Esophagus squamous epithelium (tissue), 4 donors: ENCODE measurements around the gene ZDHHC3.

Source experiments
- CTCF ChIP-seq, 6 experiments: fragments of 450-650 bp in 4 of 6; fragments of 200-600 bp in 2 of 6; sonication (generic) in 2 of 6; IDR thresholded peaks; one replicate each; pipeline ENCODE4 v1.5.1; 2016 to 2019; ENCODE audit warnings: antibody characterized with exemption in 6 of 6, mild to moderate bottlenecking in 4 of 6, moderate library complexity in 4 of 6
- POLR2A ChIP-seq, 4 donors: fragments of 450-650 bp; IDR thresholded peaks; one replicate each; pipeline ENCODE4 v1.6.1; 2017; ENCODE audit warnings: antibody characterized with exemption in 4 of 4, mild to moderate bottlenecking in 4 of 4, moderate library complexity in 3 of 4

DNA sequence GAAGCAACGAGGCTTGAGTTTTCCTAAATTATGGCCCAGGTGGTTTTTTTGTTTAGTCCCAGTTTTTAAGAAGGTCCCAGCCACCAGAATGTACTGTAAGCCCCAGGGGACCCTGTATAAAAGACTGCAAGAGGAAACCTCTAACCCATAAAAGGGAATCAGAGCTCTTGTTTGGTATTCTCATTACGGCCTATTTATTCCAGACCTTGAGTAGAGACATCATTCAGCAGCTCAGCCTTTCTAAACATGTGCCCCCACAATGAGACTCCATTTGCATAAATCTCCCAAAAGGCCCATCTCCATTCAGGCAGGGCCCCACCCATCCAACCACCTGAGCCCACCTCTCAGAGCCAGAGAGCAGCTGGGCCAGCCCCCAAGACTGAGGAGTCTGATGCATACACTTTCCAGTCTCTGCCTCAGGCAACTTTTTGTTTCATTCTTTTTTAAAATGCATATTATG, 25.7 kb downstream of the ZDHHC3 start:
- TF ChIP-seq CTCF (IDR thresholded peaks at IDR 0.05) (no peak), POLR2A (IDR thresholded peaks at IDR 0.05) (no peak)
